Naive thymus-derived CD4-positive, alpha-beta T cell (primary cell): Measurements from ENCODE around the gene CAMSAP2. TPM values are rescaled to one million over a fixed set of nuclear protein-coding genes. Genes with fewer than 3 reads are reported as not detected.
A peak's percentile ranks its signal among the peaks of the same experiment; 100 is the strongest.

Source experiments
- ATAC-seq: fragments of 150-1000 bp; cut with Tn5 transposase; 2 replicates; pipeline ENCODE4 v1.10.0; 2021; ENCODE audit warnings: mild to moderate bottlenecking, moderate library complexity
- CTCF ChIA-PET: fragments of 350-600 bp; sonication (Branson Sonifier 250); formaldehyde crosslinking; loops from one replicate; lab custom pipeline; 2021; ENCODE audit warnings: antibody characterized with exemption; lab: Charles Lee
- POLR2A ChIA-PET: fragments of 350-600 bp; sonication (Branson Sonifier 250); formaldehyde crosslinking; loops from one replicate; lab custom pipeline; 2021; ENCODE audit warnings: antibody characterized with exemption, inconsistent platforms; lab: Charles Lee
- DNase-seq, 9 donors: peaks; one replicate each; pipeline versions ENCODE4 v3.0.0 to v3.0.0-alpha.2; 2020 to 2022; ENCODE audit warnings: mixed read lengths in 1 of 9
- H3K27ac ChIP-seq: one replicate; pipeline ENCODE4 v1.7.0; 2013; ENCODE audit warnings: mild to moderate bottlenecking, low read depth, low read length, moderate library complexity
- H3K27me3 ChIP-seq, 2 donors: one replicate each; pipeline ENCODE4 v1.7.0; 2013; ENCODE audit warnings: low read length in 2 of 2, mild to moderate bottlenecking in 2 of 2, moderate library complexity in 2 of 2; ENCODE audit not compliant: control insufficient read depth in 2 of 2, insufficient read depth in 2 of 2
- H3K36me3 ChIP-seq, 3 experiments: 1 replicate in 2 of 3; 2 replicates in 1 of 3; pipeline ENCODE4 v1.7.0; 2013; ENCODE audit warnings: low read length in 3 of 3, mild to moderate bottlenecking in 3 of 3, moderate library complexity in 1 of 3; ENCODE audit not compliant: insufficient read depth in 3 of 3, control insufficient read depth in 2 of 3
- H3K4me1 ChIP-seq, 2 donors: one replicate each; pipeline ENCODE4 v1.7.0; 2013; ENCODE audit warnings: low read length in 2 of 2, mild to moderate bottlenecking in 2 of 2, moderate library complexity in 1 of 2; ENCODE audit not compliant: control insufficient read depth in 2 of 2, insufficient read depth in 2 of 2
- H3K4me3 ChIP-seq: 2 replicates; pipeline ENCODE4 v1.7.0; 2013; ENCODE audit warnings: mild to moderate bottlenecking, low read length
- H3K9me3 ChIP-seq, 3 experiments: 1 replicate in 2 of 3; 2 replicates in 1 of 3; pipeline ENCODE4 v1.7.0; 2013; ENCODE audit warnings: low read length in 3 of 3; ENCODE audit not compliant: control insufficient read depth in 2 of 3
- H3K27ac Mint-ChIP-seq, 9 donors: one replicate each; pipeline ENCODE4 v1.8.0; 2020 to 2022; ENCODE audit warnings: mixed read lengths in 9 of 9, mild to moderate bottlenecking in 8 of 9, moderate library complexity in 5 of 9, inconsistent platforms in 2 of 9
- H3K27me3 Mint-ChIP-seq, 5 donors: one replicate each; pipeline ENCODE4 v1.8.0; 2021 to 2022; ENCODE audit warnings: mixed read lengths in 5 of 5, mild to moderate bottlenecking in 1 of 5
- H3K36me3 Mint-ChIP-seq, 5 donors: one replicate each; pipeline ENCODE4 v1.8.0; 2020 to 2022; ENCODE audit warnings: mixed read lengths in 5 of 5, mild to moderate bottlenecking in 3 of 5, inconsistent platforms in 1 of 5
- H3K4me1 Mint-ChIP-seq, 7 donors: one replicate each; pipeline ENCODE4 v1.8.0; 2020 to 2022; ENCODE audit warnings: mixed read lengths in 7 of 7, mild to moderate bottlenecking in 3 of 7, inconsistent platforms in 1 of 7
- H3K4me3 Mint-ChIP-seq, 10 donors: one replicate each; pipeline ENCODE4 v1.8.0; 2020 to 2022; ENCODE audit warnings: mild to moderate bottlenecking in 10 of 10, mixed read lengths in 10 of 10, moderate library complexity in 6 of 10, inconsistent platforms in 2 of 10
- H3K9me3 Mint-ChIP-seq, 11 donors: one replicate each; pipeline ENCODE4 v1.8.0; 2020 to 2022; ENCODE audit warnings: mixed read lengths in 11 of 11, mild to moderate bottlenecking in 4 of 11, inconsistent platforms in 1 of 11, moderate library complexity in 1 of 11
- intact Hi-C, 2 donors: fragments of 100-400 bp; cut with micrococcal nuclease; formaldehyde crosslinking; loops; one replicate each; pipeline ENCODE4 v1.15.1; 2023
- polyA plus RNA-seq, 2 donors: library from polyadenylated mRNA; unstranded; fragments of 300-500 nt; fragmentation: Illumina TruSeq; gene quantifications; one replicate each; pipeline ENCODE4 v1.2.3, GENCODE V29; 2021
- total RNA-seq, 6 experiments: library from RNA in 5 of 6; stranded (reverse) in 5 of 6; gene quantifications; 1 replicate in 5 of 6; 2 replicates in 1 of 6; pipeline ENCODE4 v1.2.3 and lab custom pipeline; 2021 to 2026

The CAMSAP2 gene
- total and polyA plus RNA-seq, 7 experiments from 2014 or later = 0.36 to 11.4 (median 4.6) TPM

- peak overlapping the region in 4 of 9 donors; percentile 2 to 23 (median 10) for H3K27ac Mint-ChIP-seq
- peaks cover 9 to 58% (median 17%) of the 10 kb centered on the region in 5 donors for H3K27me3 Mint-ChIP-seq
- Histone ChIP-seq H3K27me3 (peaks cover 0 to 5% of the 10 kb centered on the region in 2 donors), H3K27ac (no peak overlapping the region), H3K4me3 (no peak overlapping the region), H3K36me3 (no peaks in the 10 kb centered on the region), H3K4me1 (peaks cover 35 to 39% of the 10 kb centered on the region in 2 donors), H3K9me3 (no peaks in the 10 kb centered on the region)
- H3K36me3 Mint-ChIP-seq = no peaks in the 10 kb centered on the region
- no peaks in the 10 kb centered on the region for H3K9me3 Mint-ChIP-seq
- POLR2A ChIA-PET = interaction anchor here (0.6 kb wide), 1 partner anchor 21 kb away, joined by 3 read pairs; no protein-coding TSS in a partner anchor
- ATAC-seq (no peak), DNase-seq (no peak)
- H3K4me3 Mint-ChIP-seq = peak overlapping the region in 8 of 10 donors; percentile 10 to 76 (median 42)
- CTCF ChIA-PET = no interaction called here
- intact Hi-C loops = no loop called here
- H3K4me1 Mint-ChIP-seq = peaks cover 33 to 61% (median 49%) of the 10 kb centered on the region in 7 donors
Observed at GRCh38 chr1:200889571-200889970, 150.9 kb downstream of the CAMSAP2 start.

DNA sequence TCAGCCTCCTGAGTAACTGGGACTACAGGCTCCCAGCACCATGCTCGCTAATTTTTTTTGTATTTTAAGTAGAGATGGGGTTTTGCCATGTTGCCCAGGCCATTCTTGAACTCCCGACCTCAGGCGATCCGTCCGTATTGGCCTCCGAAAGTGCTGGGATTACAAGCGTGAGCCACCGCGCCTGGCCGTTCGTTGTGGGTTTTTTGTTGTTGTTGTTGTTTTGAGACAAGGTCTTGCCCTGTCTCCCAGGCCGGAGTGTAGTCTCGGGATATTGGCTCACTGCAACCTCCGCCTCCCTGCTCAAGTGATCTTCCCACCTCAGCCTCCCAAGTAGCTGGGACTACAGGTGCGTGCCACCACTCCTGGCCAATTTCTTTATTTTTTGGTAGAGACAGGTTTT, 151.3 kb downstream of the CAMSAP2 start:
- CTCF ChIA-PET = interaction anchor here (0.6 kb wide), 1 partner anchor 1493 kb away, joined by 3 read pairs; no protein-coding TSS in a partner anchor
- H3K27ac Mint-ChIP-seq = peak overlapping the region in 1 of 9 donors; percentile 82
- H3K36me3 Mint-ChIP-seq = no peaks in the 10 kb centered on the region
- peaks cover 0 to 5% of the 10 kb centered on the region in 2 donors for H3K27me3 ChIP-seq
- no peaks in the 10 kb centered on the region for H3K9me3 Mint-ChIP-seq
- H3K4me3 ChIP-seq = no peak overlapping the region
- POLR2A ChIA-PET = no interaction called here
- peaks cover 9 to 61% (median 17%) of the 10 kb centered on the region in 5 donors for H3K27me3 Mint-ChIP-seq
- H3K27ac ChIP-seq = no peak overlapping the region
- H3K4me1 ChIP-seq = peaks cover 35 to 39% of the 10 kb centered on the region in 2 donors
- ATAC-seq = no peak
- H3K4me3 Mint-ChIP-seq = peak overlapping the region in 8 of 10 donors; percentile 26 to 81 (median 74)
- H3K9me3 ChIP-seq = no peaks in the 10 kb centered on the region
- H3K36me3 ChIP-seq = no peaks in the 10 kb centered on the region
- intact Hi-C loops = loop anchor here (2.0 to 5.0 kb wide), 2 partner anchors 152 to 153 kb away; no protein-coding TSS in a partner anchor
- peaks cover 33 to 61% (median 49%) of the 10 kb centered on the region in 7 donors for H3K4me1 Mint-ChIP-seq
- DNase-seq = no peak

GRCh38 chr1:200890818-200891773, 152.4 kb downstream of the CAMSAP2 start:
- intact Hi-C loops = loop anchor here (2.0 to 5.0 kb wide), 2 partner anchors 151 to 152 kb away; no protein-coding TSS in a partner anchor
- Mint-ChIP-seq H3K27me3 (peaks cover 9 to 63% (median 17%) of the 10 kb centered on the region in 5 donors), H3K4me3 (peak overlapping the region; percentile 12 to 86 (median 76)), H3K4me1 (peaks cover 33 to 55% (median 49%) of the 10 kb centered on the region in 7 donors), H3K27ac (peak overlapping the region in 2 of 9 donors; percentile 26 to 82), H3K9me3 (no peaks in the 10 kb centered on the region), H3K36me3 (no peaks in the 10 kb centered on the region)
- Histone ChIP-seq H3K27me3 (peaks cover 0 to 5% of the 10 kb centered on the region in 2 donors), H3K4me3 (peak overlapping the region; percentile 60), H3K27ac (no peak overlapping the region), H3K36me3 (no peaks in the 10 kb centered on the region), H3K9me3 (no peaks in the 10 kb centered on the region), H3K4me1 (peaks cover 33 to 35% of the 10 kb centered on the region in 2 donors)
- ChIA-PET POLR2A (no interaction called here), CTCF (interaction anchor here (0.6 kb wide), 3 partner anchors 9 to 147 kb away, joined by 3 to 6 read pairs (median 3); no protein-coding TSS in a partner anchor)
- no peak for ATAC-seq
- peak in 2 of 9 donors; percentile 3 to 14 for DNase-seq

GRCh38 chr1:200891774-200892157, 153.1 kb downstream of the CAMSAP2 start:
- Mint-ChIP-seq H3K27me3 (peaks cover 9 to 66% (median 17%) of the 10 kb centered on the region in 5 donors), H3K36me3 (no peaks in the 10 kb centered on the region), H3K9me3 (no peaks in the 10 kb centered on the region), H3K4me1 (peaks cover 33 to 51% (median 45%) of the 10 kb centered on the region in 7 donors), H3K27ac (no peak overlapping the region), H3K4me3 (peak overlapping the region; percentile 12 to 86 (median 73))
- Histone ChIP-seq H3K4me1 (peaks cover 33 to 35% of the 10 kb centered on the region in 2 donors), H3K36me3 (no peaks in the 10 kb centered on the region), H3K9me3 (no peaks in the 10 kb centered on the region), H3K27me3 (peaks cover 0 to 5% of the 10 kb centered on the region in 2 donors), H3K4me3 (peak overlapping the region; percentile 60), H3K27ac (no peak overlapping the region)
- DNase-seq (no peak), ATAC-seq (no peak)
- ChIA-PET POLR2A (no interaction called here), CTCF (no interaction called here)
- intact Hi-C loops = loop anchor here (2.0 to 5.0 kb wide), 2 partner anchors 151 kb away; no protein-coding TSS in a partner anchor

DNA sequence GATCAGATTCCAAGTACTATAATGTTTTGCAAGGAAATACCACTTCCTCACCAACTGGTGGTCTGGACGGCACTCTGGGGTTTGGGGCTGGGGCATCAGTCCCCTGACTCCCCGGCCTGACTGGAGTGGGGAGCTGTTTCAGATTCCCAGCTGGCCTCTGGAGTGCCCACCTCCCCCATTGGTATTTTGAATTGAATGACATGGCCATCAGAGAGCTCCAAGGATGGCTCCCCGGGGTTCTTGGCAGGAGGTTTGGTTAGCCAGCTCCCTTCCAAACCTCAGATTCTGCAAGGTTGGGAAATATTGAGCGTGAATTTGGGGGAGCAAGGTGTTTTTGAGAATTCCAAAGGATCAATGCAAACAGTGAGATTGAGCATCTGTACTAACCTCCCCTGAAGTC, 153.9 kb downstream of the CAMSAP2 start:
- Mint-ChIP-seq H3K27ac (no peak overlapping the region), H3K9me3 (no peaks in the 10 kb centered on the region), H3K4me3 (peak overlapping the region in 8 of 10 donors; percentile 43 to 86 (median 73)), H3K4me1 (peaks cover 27 to 44% (median 39%) of the 10 kb centered on the region in 7 donors), H3K36me3 (no peaks in the 10 kb centered on the region), H3K27me3 (peaks cover 9 to 68% (median 17%) of the 10 kb centered on the region in 5 donors)
- DNase-seq (no peak), ATAC-seq (no peak)
- H3K4me1 ChIP-seq = peaks cover 28 to 33% of the 10 kb centered on the region in 2 donors
- H3K4me3 ChIP-seq = no peak overlapping the region
- intact Hi-C loops = loop anchor here in 1 of 2 donors (5.0 kb wide), 1 partner anchor 150 kb away; no protein-coding TSS in a partner anchor
- H3K36me3 ChIP-seq = no peaks in the 10 kb centered on the region
- ChIA-PET POLR2A (no interaction called here), CTCF (no interaction called here)
- no peak overlapping the region for H3K27ac ChIP-seq
- peaks cover 0 to 5% of the 10 kb centered on the region in 2 donors for H3K27me3 ChIP-seq
- H3K9me3 ChIP-seq = no peaks in the 10 kb centered on the region

DNA sequence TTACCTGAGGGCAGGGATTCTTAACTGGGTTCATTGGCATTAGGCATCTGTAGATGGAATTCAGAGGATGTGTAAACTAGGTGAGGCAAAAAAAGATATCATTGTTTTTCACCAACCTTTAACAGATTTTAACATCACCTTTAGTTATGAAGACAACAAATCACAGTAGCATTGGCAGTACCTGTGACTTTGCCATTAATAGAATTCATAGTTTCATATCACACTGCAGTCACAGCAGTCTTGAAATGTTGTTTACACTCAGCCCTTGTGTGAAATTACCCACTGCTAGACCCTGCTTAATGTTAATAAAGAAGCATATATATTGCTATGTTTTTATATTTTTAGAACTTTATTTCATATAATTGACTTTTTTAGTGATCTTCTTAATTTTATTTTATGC, 154.3 kb downstream of the CAMSAP2 start:
- POLR2A ChIA-PET = no interaction called here
- H3K9me3 ChIP-seq = no peaks in the 10 kb centered on the region
- no peaks in the 10 kb centered on the region for H3K9me3 Mint-ChIP-seq
- peaks cover 22 to 40% (median 34%) of the 10 kb centered on the region in 7 donors for H3K4me1 Mint-ChIP-seq
- intact Hi-C loops = loop anchor here in 1 of 2 donors (5.0 kb wide), 1 partner anchor 149 kb away; no protein-coding TSS in a partner anchor
- no peak overlapping the region for H3K27ac ChIP-seq
- peaks cover 24 to 29% of the 10 kb centered on the region in 2 donors for H3K4me1 ChIP-seq
- H3K4me3 ChIP-seq = no peak overlapping the region
- H3K36me3 ChIP-seq = no peaks in the 10 kb centered on the region
- no peak for ATAC-seq
- CTCF ChIA-PET = no interaction called here
- H3K27me3 Mint-ChIP-seq = peaks cover 9 to 69% (median 17%) of the 10 kb centered on the region in 5 donors
- no peaks in the 10 kb centered on the region for H3K36me3 Mint-ChIP-seq
- peak overlapping the region in 3 of 10 donors; percentile 9 to 43 (median 39) for H3K4me3 Mint-ChIP-seq
- DNase-seq = no peak
- H3K27me3 ChIP-seq = peaks cover 0 to 5% of the 10 kb centered on the region in 2 donors
- H3K27ac Mint-ChIP-seq = no peak overlapping the region
